Endothelial cell of umbilical vein (primary cell): ENCODE data around the gene SEMA4D. TPM values are rescaled to one million over a fixed set of nuclear protein-coding genes. Genes with fewer than 3 reads are reported as not detected.

Experiments
- BruUV-seq: library from RNA; stranded (reverse); fragments of 400-500 nt; replicated peaks from 2 replicates; lab custom pipeline; 2021; lab: Mats Ljungman, UMichigan
- CTCF ChIA-PET: fragments of 300-600, 350-600 bp; sonication (Branson Sonifier 250); formaldehyde crosslinking; loops from one replicate; lab custom pipeline; 2021; ENCODE audit warnings: antibody characterized with exemption, inconsistent platforms; lab: Charles Lee
- POLR2A ChIA-PET: fragments of 300-600, 350-600 bp; sonication (Branson Sonifier 250); formaldehyde crosslinking; loops from one replicate; lab custom pipeline; 2021; ENCODE audit warnings: antibody characterized with exemption, inconsistent platforms; lab: Charles Lee
- DNase-seq: peaks from one replicate; pipeline ENCODE4 v3.0.0-alpha.2; 2011; ENCODE audit warnings: low read depth, low spot score
- FAIRE-seq: peaks from 2 replicates; lab custom pipeline; 2011; peaks lifted over from hg19 to GRCh38; lab: Jason Lieb, UNC
- H2AFZ ChIP-seq: 2 replicates; pipeline ENCODE4 v1.6.0; 2012; ENCODE audit warnings: low read depth, low read length, control low read depth, inconsistent platforms
- H3K27ac ChIP-seq: 2 replicates; pipeline ENCODE4 v1.5.1; 2011; ENCODE audit warnings: low read depth, mild to moderate bottlenecking, control low read depth, low read length, moderate library complexity; ENCODE audit not compliant: insufficient read depth
- H3K27me3 ChIP-seq, 2 experiments: 2 replicates each; pipeline versions ENCODE4 v1.6.0 to v1.6.1; 2011; ENCODE audit warnings: low read length in 2 of 2, mixed read lengths in 1 of 2; ENCODE audit not compliant: control insufficient read depth in 2 of 2, insufficient read depth in 2 of 2
- H3K36me3 ChIP-seq, 2 experiments: 2 replicates in 1 of 2; 3 replicates in 1 of 2; pipeline ENCODE4 v1.5.1; 2011; ENCODE audit warnings: low read length in 2 of 2, mild to moderate bottlenecking in 1 of 2, moderate library complexity in 1 of 2; ENCODE audit not compliant: control insufficient read depth in 2 of 2, insufficient read depth in 2 of 2; ENCODE audit errors: extremely low read depth in 1 of 2
- H3K4me1 ChIP-seq: 3 replicates; pipeline ENCODE4 v1.5.1; 2011; ENCODE audit warnings: mild to moderate bottlenecking, low read length; ENCODE audit not compliant: control insufficient read depth, insufficient read depth; ENCODE audit errors: extremely low read depth
- H3K4me2 ChIP-seq: 2 replicates; pipeline ENCODE4 v1.6.1; 2011; ENCODE audit warnings: low read length, control low read depth, mixed read lengths; ENCODE audit not compliant: insufficient read depth
- H3K4me3 ChIP-seq, 3 experiments: fragments of 200-600 bp in 1 of 3; sonication (generic), shearing (Covaris generic) in 1 of 3; replicated peaks in 1 of 3; 2 replicates each; pipeline ENCODE4 v1.5.1; 2011 to 2016; ENCODE audit warnings: control low read depth in 3 of 3, low read length in 3 of 3, mild to moderate bottlenecking in 2 of 3, inconsistent platforms in 1 of 3, low read depth in 1 of 3, moderate library complexity in 1 of 3; ENCODE audit not compliant: insufficient read depth in 1 of 3
- H3K79me2 ChIP-seq: 2 replicates; pipeline ENCODE4 v1.6.0; 2012; ENCODE audit warnings: low read length, inconsistent platforms; ENCODE audit not compliant: control insufficient read depth, insufficient read depth
- H3K9ac ChIP-seq: replicated peaks from 2 replicates; pipeline ENCODE3; 2011; ENCODE audit warnings: low read length, control low read depth; ENCODE audit not compliant: insufficient read depth; ENCODE audit errors: extremely low read depth
- H3K9me1 ChIP-seq: replicated peaks from 3 replicates; pipeline ENCODE4 v1.6.0; 2011; ENCODE audit warnings: mild to moderate bottlenecking, low read length; ENCODE audit not compliant: control insufficient read depth, insufficient read depth; ENCODE audit errors: extremely low read depth
- H3K9me3 ChIP-seq: replicated peaks from 2 replicates; pipeline ENCODE4 v1.5.1; 2012; ENCODE audit warnings: low read length, inconsistent platforms; ENCODE audit not compliant: control insufficient read depth, insufficient read depth
- H4K20me1 ChIP-seq: replicated peaks from 2 replicates; pipeline ENCODE3; 2011; ENCODE audit warnings: mild to moderate bottlenecking, low read length; ENCODE audit not compliant: control insufficient read depth, insufficient read depth; ENCODE audit errors: extremely low read depth
- CTCF ChIP-seq, 2 donors: IDR thresholded peaks; 1 replicate in 1 of 2; 2 replicates in 1 of 2; pipeline ENCODE4 v1.5.1; 2011; ENCODE audit warnings: low read length in 2 of 2, mild to moderate bottlenecking in 2 of 2, moderate library complexity in 2 of 2, control low read depth in 1 of 2, inconsistent platforms in 1 of 2, low read depth in 1 of 2; ENCODE audit not compliant: insufficient read depth in 1 of 2; ENCODE audit errors: extremely low read depth in 1 of 2
- EZH2 ChIP-seq: IDR thresholded peaks from 2 replicates; pipeline ENCODE4 v1.6.1; 2012; ENCODE audit warnings: borderline replicate concordance, low read depth, mild to moderate bottlenecking, moderate library complexity, low read length, inconsistent platforms; ENCODE audit not compliant: severe bottlenecking
- FOS ChIP-seq: IDR thresholded peaks from 2 replicates; pipeline ENCODE4 v1.6.1; 2011; ENCODE audit warnings: mild to moderate bottlenecking, low read length, moderate library complexity, borderline replicate concordance; ENCODE audit not compliant: insufficient read depth
- GATA2 ChIP-seq: IDR thresholded peaks from 2 replicates; pipeline ENCODE4 v1.7.0; 2011; ENCODE audit warnings: low read depth, mild to moderate bottlenecking, moderate library complexity, mixed read lengths, low read length; ENCODE audit not compliant: insufficient read length, insufficient read depth
- JUN ChIP-seq: IDR thresholded peaks from 2 replicates; pipeline ENCODE4 v1.6.1; 2011; ENCODE audit warnings: borderline replicate concordance, low read depth; ENCODE audit not compliant: insufficient read length, insufficient read depth
- MAX ChIP-seq: IDR thresholded peaks from 2 replicates; pipeline ENCODE4 v1.6.1; 2011; ENCODE audit not compliant: insufficient read depth, insufficient read length
- MYC ChIP-seq: IDR thresholded peaks from one replicate; pipeline ENCODE4 v1.6.1; 2011; ENCODE audit warnings: mild to moderate bottlenecking, low read depth, low read length
- POLR2A ChIP-seq: IDR thresholded peaks from 2 replicates; pipeline ENCODE4 v1.6.1; 2012; ENCODE audit warnings: low read depth, mild to moderate bottlenecking, control low read depth, low read length
- POLR2AphosphoS5 ChIP-seq: IDR thresholded peaks from 2 replicates; pipeline ENCODE4 v1.6.1; 2012; ENCODE audit warnings: low read depth, mild to moderate bottlenecking, control low read depth, low read length, moderate library complexity; ENCODE audit not compliant: insufficient read depth
- dilution Hi-C: fragments of 300-500 bp; cut with MboI; formaldehyde crosslinking; loops from one replicate; pipeline ENCODE4 v1.15.0; 2019; ENCODE audit warnings: low sequenced_read_pairs; ENCODE audit not compliant: extremely low pct_ligation_motif_present
- intact Hi-C: fragments of 100-400 bp; cut with micrococcal nuclease; formaldehyde crosslinking; loops from one replicate; pipeline ENCODE4 v1.10.0; 2022
- polyA plus RNA-seq, 4 experiments: library from polyadenylated mRNA; depleted of rRNA in 3 of 4; stranded (reverse) in 3 of 4; unstranded in 1 of 4; fragments of >200 nt; gene quantifications; 2 replicates each; pipeline versions ENCODE4 v1.2.1 to v1.2.3, GENCODE V29; 2011 to 2012; ENCODE audit warnings: missing spikeins in 1 of 4
- total RNA-seq: library from RNA; stranded (reverse); gene quantifications from 2 replicates; pipeline ENCODE4 v1.2.3, GENCODE V29; 2021

The SEMA4D gene
- total and polyA plus RNA-seq, 2 donors (not counting 3 experiments of a cell fraction or from before 2014, with no cell fraction given) = 3.9 to 15.7 TPM

GRCh38 chr9:89353989-89354388, 143.9 kb downstream of the SEMA4D start:
- Histone ChIP-seq H3K9me1 (no peaks in the 10 kb centered on the region), H3K4me3 (no peak overlapping the region), H3K4me1 (no peaks in the 10 kb centered on the region), H3K27me3 (no peaks in the 10 kb centered on the region), H3K9me3 (no peaks in the 10 kb centered on the region), H2AFZ (no peak overlapping the region), H3K79me2 (no peaks in the 10 kb centered on the region), H3K9ac (no peak overlapping the region), H4K20me1 (no peaks in the 10 kb centered on the region), H3K27ac (no peak overlapping the region), H3K4me2 (no peak overlapping the region), H3K36me3 (peaks cover 13 to 54% of the 10 kb centered on the region in 2 experiments)
- BruUV-seq = no TSS peak
- dilution Hi-C loops = no loop called here
- intact Hi-C loops = no loop called here
- DNase-seq (no peak), FAIRE-seq (no peak)
- TF ChIP-seq POLR2AphosphoS5 (no peak), CTCF (IDR thresholded peaks at IDR 0.05; ENCODE audit: extremely low read depth in 1 of 2, insufficient read depth in 1 of 2, low read depth in 1 of 2, low read length in 2 of 2) (no peak), FOS (no peak), GATA2 (no peak), EZH2 (no peak), JUN (no peak), MYC (no peak), POLR2A (no peak), MAX (no peak)
- ChIA-PET POLR2A (no interaction called here), CTCF (interaction anchor here (1.6 kb wide), 1 partner anchor 195 kb away, joined by 6 read pairs; no protein-coding TSS in a partner anchor)
